Upper lobe of left lung (tissue), 6 donors: ENCODE measurements around the gene ARHGAP24. TPM values are rescaled to one million over a fixed set of nuclear protein-coding genes. Genes with fewer than 3 reads are reported as not detected.
A peak's percentile ranks its signal among the peaks of the same experiment; 100 is the strongest.

Experiments used
- ATAC-seq, 2 donors: fragments of 200-7000 bp; cut with Tn5 transposase; one replicate each; pipeline ENCODE4 v1.9.1; 2022; ENCODE audit warnings: mild to moderate bottlenecking in 2 of 2, moderate library complexity in 2 of 2; ENCODE audit not compliant: low FRiP score in 2 of 2
- DNase-seq, 2 donors: peaks; one replicate each; pipeline ENCODE4 v3.0.0-alpha.2; 2019 to 2020
- H3K27ac ChIP-seq, 4 donors: fragments of 200-600 bp; sonication (generic); one replicate each; pipeline ENCODE4 v1.5.1; 2016 to 2019
- H3K27me3 ChIP-seq, 4 donors: fragments of 200-600 bp; sonication (generic); one replicate each; pipeline ENCODE4 v1.5.1; 2017 to 2019
- H3K36me3 ChIP-seq, 4 donors: fragments of 200-600 bp; sonication (generic); one replicate each; pipeline ENCODE4 v1.5.1; 2016 to 2019
- H3K4me1 ChIP-seq, 4 donors: fragments of 200-600 bp; sonication (generic); one replicate each; pipeline ENCODE4 v1.5.1; 2018 to 2019
- H3K4me3 ChIP-seq, 4 donors: fragments of 200-600 bp; sonication (generic); one replicate each; pipeline ENCODE4 v1.5.1; 2017 to 2019; ENCODE audit warnings: mild to moderate bottlenecking in 2 of 4, moderate library complexity in 1 of 4
- H3K9me3 ChIP-seq, 4 donors: fragments of 200-600 bp; sonication (generic); one replicate each; pipeline ENCODE4 v1.5.1; 2018 to 2019
- CTCF ChIP-seq, 6 experiments: fragments of 450-650 bp in 4 of 6; fragments of 200-600 bp in 2 of 6; sonication (generic) in 2 of 6; IDR thresholded peaks; one replicate each; pipeline ENCODE4 v1.5.1; 2016 to 2019; ENCODE audit warnings: antibody characterized with exemption in 6 of 6
- EP300 ChIP-seq, 4 donors: sonication (generic); formaldehyde crosslinking; IDR thresholded peaks; one replicate each; pipeline ENCODE4 v1.5.1; 2017; ENCODE audit warnings: antibody characterized with exemption in 4 of 4, control low read depth in 2 of 4
- POLR2A ChIP-seq, 4 donors: fragments of 450-650 bp; IDR thresholded peaks; one replicate each; pipeline ENCODE4 v1.5.1; 2016 to 2017; ENCODE audit warnings: antibody characterized with exemption in 4 of 4, mild to moderate bottlenecking in 2 of 4
- POLR2AphosphoS5 ChIP-seq, 2 donors: sonication (generic); formaldehyde crosslinking; IDR thresholded peaks; one replicate each; pipeline ENCODE4 v1.5.1; 2017; ENCODE audit warnings: antibody characterized with exemption in 2 of 2
- WGBS, 2 donors: methylation state at CpG; one replicate each; pipeline ENCODE4 v1.1.5; 2017 to 2018; 5-methylcytosine and 5-hydroxymethylcytosine counted together
- total RNA-seq, 6 donors: library from RNA; depleted of rRNA in 4 of 6; stranded (reverse); fragments of >200 nt in 4 of 6; gene quantifications; one replicate each; pipeline versions ENCODE4 v1.1.0 to v1.2.1, GENCODE V29; 2016 to 2021
- donor health status: DM: no; HTN: no; CAD: no; lungs with moderate emphysema.
- donor health status: DM: no; HTN: yes; CAD: no; lungs with severe emphysema.

ARHGAP24 gene
- total RNA-seq, 6 donors from 2014 or later, result 26.4 to 92.2 (median 52.4) TPM

DNA sequence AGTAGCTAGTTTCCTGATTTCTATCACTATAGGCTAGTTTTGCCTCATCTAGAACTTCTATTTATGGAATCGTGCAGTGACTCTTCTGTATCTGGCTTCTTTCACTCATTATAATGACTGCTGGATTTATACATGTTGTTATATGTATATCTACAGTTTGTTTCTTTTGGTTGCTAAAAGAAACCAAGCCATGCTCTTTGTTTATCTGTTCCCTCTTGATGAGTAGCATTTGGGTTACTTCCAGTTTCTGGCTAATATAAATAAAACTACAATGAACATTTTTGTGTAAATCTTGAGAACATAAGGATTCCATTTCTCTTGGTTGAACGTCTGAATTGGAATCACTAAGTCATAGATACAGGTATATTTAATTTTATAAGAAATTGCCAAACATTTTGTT is 73.9 kb downstream of the ARHGAP24 start:
- Histone ChIP-seq H3K4me3 (no peak overlapping the region), H3K36me3 (no peaks in the 10 kb centered on the region), H3K27ac (no peak overlapping the region), H3K9me3 (peaks cover 0 to 3% (median 0%) of the 10 kb centered on the region in 4 donors), H3K27me3 (no peaks in the 10 kb centered on the region), H3K4me1 (no peaks in the 10 kb centered on the region)
- no peak for DNase-seq
- no peak for TF ChIP-seq EP300 (IDR thresholded peaks at IDR 0.05)
- no peak for TF ChIP-seq POLR2AphosphoS5 (IDR thresholded peaks at IDR 0.05)
- TF ChIP-seq CTCF (IDR thresholded peaks at IDR 0.05), result no peak
- TF ChIP-seq POLR2A (IDR thresholded peaks at IDR 0.05), result no peak
- 79 to 81% methylated on average over 2 of the region's 2 CpGs for WGBS, 2 donors
- ATAC-seq, result no peak

DNA sequence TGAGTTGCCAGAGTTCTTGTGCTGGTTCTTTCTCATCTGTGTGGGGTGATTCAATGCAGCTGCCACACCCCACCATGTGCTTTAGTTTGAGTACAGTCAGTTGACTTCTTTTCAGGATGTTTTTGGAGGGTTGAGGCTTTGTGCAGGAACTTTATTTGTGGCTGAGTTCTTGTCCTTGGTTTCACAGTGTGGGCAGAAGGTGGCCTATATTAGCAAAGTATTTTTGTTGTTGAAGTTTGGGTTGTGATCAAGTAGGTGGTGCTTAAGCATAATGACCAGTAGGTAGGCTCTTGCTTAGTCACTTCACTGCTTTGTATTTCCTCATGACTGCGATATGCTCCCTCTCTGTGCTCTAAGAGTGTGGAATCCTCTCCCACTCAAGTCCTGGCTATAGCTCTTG is 80.3 kb downstream of the ARHGAP24 start:
- DNase-seq, result no peak
- 56 to 60% methylated on average over 1 of the region's 1 CpG for WGBS, 2 donors
- TF ChIP-seq CTCF (IDR thresholded peaks at IDR 0.05), result no peak
- TF ChIP-seq POLR2AphosphoS5 (IDR thresholded peaks at IDR 0.05), result no peak
- no peak for TF ChIP-seq EP300 (IDR thresholded peaks at IDR 0.05)
- no peak for TF ChIP-seq POLR2A (IDR thresholded peaks at IDR 0.05)

DNA sequence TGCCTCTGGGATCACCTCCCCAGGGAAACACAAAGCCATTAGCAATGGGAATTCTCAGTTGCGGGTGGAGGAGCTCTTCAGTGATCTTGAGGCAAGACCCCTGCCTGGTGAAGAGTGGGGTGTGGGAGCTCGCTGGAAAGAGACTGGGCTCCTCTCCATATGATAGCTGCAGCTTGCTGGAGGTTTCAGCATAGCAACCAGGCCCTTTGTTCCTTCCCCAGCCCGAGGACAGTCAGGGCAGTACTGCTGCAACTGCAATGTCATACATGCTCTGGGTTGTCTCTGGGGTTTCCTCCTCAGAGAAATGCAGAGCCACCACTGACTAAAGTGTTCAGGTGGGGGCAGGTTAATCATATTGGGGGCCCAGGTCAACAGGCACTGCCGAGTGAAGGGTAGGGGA is 81.3 kb downstream of the ARHGAP24 start:
- no peak for DNase-seq
- peak in 1 of 2 donors; percentile 9 for ATAC-seq
- Histone ChIP-seq H3K4me3 (no peak overlapping the region), H3K9me3 (peaks cover 0 to 7% (median 0%) of the 10 kb centered on the region in 4 donors), H3K4me1 (peaks cover 0 to 13% (median 3%) of the 10 kb centered on the region in 4 donors), H3K27me3 (no peaks in the 10 kb centered on the region), H3K27ac (no peak overlapping the region), H3K36me3 (no peaks in the 10 kb centered on the region)
- TF ChIP-seq EP300 (IDR thresholded peaks at IDR 0.05), result no peak
- TF ChIP-seq CTCF (IDR thresholded peaks at IDR 0.05), result no peak
- no peak for TF ChIP-seq POLR2AphosphoS5 (IDR thresholded peaks at IDR 0.05)
- TF ChIP-seq POLR2A (IDR thresholded peaks at IDR 0.05), result no peak
- WGBS, 2 donors, result 58 to 67% methylated on average over 4 of the region's 4 CpGs

More for the DNA sequence above, 80.3 kb downstream of the ARHGAP24 start:
- Histone ChIP-seq H3K9me3 (peaks cover 0 to 7% (median 0%) of the 10 kb centered on the region in 4 donors), H3K4me1 (peaks cover 0 to 13% (median 3%) of the 10 kb centered on the region in 4 donors), H3K27ac (peak overlapping the region in 1 of 4 donors; percentile 12), H3K27me3 (no peaks in the 10 kb centered on the region), H3K4me3 (no peak overlapping the region), H3K36me3 (no peaks in the 10 kb centered on the region)
- peak; percentile 31 to 51 for ATAC-seq

- WGBS, 2 donors, result 68 to 76% methylated on average over 6 of the region's 6 CpGs
- Histone ChIP-seq H3K36me3 (no peaks in the 10 kb centered on the region), H3K9me3 (peaks cover 0 to 7% (median 0%) of the 10 kb centered on the region in 4 donors), H3K4me3 (no peak overlapping the region), H3K4me1 (peaks cover 0 to 13% (median 3%) of the 10 kb centered on the region in 4 donors), H3K27me3 (no peaks in the 10 kb centered on the region), H3K27ac (no peak overlapping the region)
- DNase-seq (peak in 1 of 2 donors; percentile 6), ATAC-seq (peak in 1 of 2 donors; percentile 45)
- no peak for TF ChIP-seq CTCF (IDR thresholded peaks at IDR 0.05)
- no peak for TF ChIP-seq EP300 (IDR thresholded peaks at IDR 0.05)
- no peak for TF ChIP-seq POLR2AphosphoS5 (IDR thresholded peaks at IDR 0.05)
- TF ChIP-seq POLR2A (IDR thresholded peaks at IDR 0.05), result no peak
Measured at GRCh38 chr4:85557016-85557901, 82.3 kb downstream of the ARHGAP24 start.
